Measurements from ENCODE around the gene UBE2Q2. TPM values are rescaled to one million over a fixed set of nuclear protein-coding genes. Genes with fewer than 3 reads are reported as not detected.
A peak's percentile ranks its signal among the peaks of the same experiment; 100 is the strongest.
"Not testable (repeated sequence)": the region's sequence is repeated elsewhere in the genome, so short reads cannot be mapped to it uniquely, and the experiment has no call there.

UBE2Q2 gene
- total RNA-seq, 1 experiment from 2014 or later = 23.1 TPM

DNA sequence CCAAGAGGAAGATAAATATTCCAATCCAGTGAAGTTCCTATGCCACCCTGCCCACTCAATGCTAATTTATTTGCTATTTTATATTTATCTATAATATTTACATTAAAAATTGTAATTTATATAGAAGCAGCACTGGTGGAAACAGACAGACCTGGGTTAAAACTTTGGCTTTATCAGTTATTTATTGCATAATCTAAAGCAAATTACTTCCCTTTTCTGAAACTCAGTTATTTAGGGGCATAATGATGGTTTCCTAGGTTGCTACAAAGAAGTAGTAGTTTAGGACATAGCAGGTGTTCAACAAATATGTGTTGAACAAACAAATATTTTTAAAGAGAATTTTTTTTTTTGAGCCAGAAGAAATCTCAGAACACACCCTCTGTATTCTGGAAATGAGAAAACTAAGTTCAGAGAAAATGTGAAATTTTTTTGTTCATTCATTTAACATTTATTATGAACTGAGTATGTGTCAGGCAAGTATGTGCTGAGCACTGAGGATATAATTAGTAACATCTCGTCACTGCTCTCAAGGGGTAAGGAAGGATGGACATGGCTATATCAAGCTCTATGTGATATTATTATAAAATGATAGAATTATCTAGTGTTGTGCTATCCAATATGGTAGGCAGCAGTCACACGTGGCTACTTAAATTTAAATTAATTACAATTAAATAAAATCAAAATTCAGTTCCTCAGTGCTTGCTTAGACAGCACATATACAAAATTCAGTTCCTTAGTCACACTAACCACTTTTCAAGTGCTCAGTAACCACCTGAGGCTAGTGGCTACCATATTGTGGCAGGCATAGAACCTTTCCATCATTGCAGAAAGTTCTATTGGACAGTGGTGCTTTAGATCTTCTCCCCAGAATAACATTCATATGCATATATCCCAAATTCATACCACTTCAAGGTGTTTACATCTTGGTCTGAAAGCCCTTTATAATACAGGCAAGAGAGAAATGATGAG lies 7.0 kb upstream of the UBE2Q2 start:
- no peaks in the 10 kb centered on the region for H3K27me3 ChIP-seq (ENCODE audit: control insufficient read depth, insufficient read depth, low read length)
- H3K36me3 ChIP-seq (replicated peaks; ENCODE audit: control insufficient read depth, insufficient read depth, low read length) = no peaks in the 10 kb centered on the region
- H3K4me3 ChIP-seq (ENCODE audit: insufficient read depth, low read depth, low read length) = no peak overlapping the region
- no peak for DNase-seq

DNA sequence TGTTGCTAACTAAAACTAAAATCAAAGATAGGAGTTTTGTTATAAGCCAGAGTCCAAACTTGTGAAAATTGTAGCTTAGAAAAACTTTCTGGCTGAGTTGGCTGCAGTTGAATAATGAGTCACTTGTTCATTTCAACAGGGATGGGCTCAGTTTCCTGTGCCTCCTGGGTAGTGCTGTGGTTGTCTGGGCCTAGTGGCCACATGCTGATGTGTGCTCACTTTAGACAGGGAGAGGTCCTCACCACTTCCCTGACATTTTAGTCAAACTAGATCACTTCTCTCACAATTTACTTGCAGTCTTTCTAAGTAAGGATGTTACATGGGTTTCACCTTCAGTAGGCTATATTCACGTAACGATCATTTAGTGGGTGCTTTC lies 6.3 kb upstream of the UBE2Q2 start:
- no peak for DNase-seq
- H3K36me3 ChIP-seq (replicated peaks; ENCODE audit: control insufficient read depth, insufficient read depth, low read length) = no peaks in the 10 kb centered on the region
- no peak overlapping the region for H3K4me3 ChIP-seq (ENCODE audit: insufficient read depth, low read depth, low read length)
- peaks cover 5% of the 10 kb centered on the region; the same call in 1 of the 2 replicates for H3K27me3 ChIP-seq (ENCODE audit: control insufficient read depth, insufficient read depth, low read length)

DNA sequence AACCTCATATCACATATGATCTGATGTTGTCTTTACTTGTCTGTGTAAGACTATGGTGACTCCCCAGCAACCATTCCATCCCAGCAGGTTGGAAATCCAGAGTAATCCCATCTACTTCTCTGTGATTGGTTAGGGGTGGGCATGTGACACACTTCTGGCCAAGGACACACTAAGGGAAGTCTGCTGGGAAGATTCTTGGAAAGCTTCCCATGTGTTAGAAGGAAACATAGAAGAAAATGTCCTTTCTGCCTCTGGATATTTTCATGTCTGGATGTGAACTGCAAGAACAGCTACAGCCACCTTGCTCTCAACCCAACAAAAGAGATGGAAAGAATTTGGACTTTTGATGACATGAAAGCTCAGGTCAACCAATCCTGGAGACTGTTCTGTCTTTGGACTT lies 2.6 kb upstream of the UBE2Q2 start:
- Histone ChIP-seq H3K4me3 (ENCODE audit: insufficient read depth, low read depth, low read length) (no peak overlapping the region), H3K27me3 (ENCODE audit: control insufficient read depth, insufficient read depth, low read length) (peaks cover 9% of the 10 kb centered on the region), H3K36me3 (replicated peaks; ENCODE audit: control insufficient read depth, insufficient read depth, low read length) (no peaks in the 10 kb centered on the region)
- DNase-seq = no peak

DNA sequence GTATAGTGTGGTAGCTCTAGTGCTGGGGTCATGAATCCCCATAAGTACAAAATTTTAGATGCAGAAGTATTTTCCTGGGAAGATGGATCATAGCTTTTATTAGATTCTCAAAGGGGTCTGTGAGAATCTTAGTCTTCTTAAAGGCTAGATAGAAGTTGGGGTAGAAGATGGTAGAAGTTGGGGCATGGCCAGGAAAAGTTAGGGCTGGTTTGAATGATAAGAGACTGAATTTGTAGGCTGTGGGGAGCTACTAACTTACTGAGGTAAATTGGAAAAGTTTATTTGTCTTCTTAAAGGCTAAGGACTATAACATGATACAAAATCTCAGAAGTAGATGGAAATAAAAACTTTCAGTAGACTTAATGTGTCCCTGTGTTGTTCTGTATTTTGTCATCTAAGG lies 1.6 kb upstream of the UBE2Q2 start:
- no peaks in the 10 kb centered on the region for H3K36me3 ChIP-seq (replicated peaks; ENCODE audit: control insufficient read depth, insufficient read depth, low read length)

DNA sequence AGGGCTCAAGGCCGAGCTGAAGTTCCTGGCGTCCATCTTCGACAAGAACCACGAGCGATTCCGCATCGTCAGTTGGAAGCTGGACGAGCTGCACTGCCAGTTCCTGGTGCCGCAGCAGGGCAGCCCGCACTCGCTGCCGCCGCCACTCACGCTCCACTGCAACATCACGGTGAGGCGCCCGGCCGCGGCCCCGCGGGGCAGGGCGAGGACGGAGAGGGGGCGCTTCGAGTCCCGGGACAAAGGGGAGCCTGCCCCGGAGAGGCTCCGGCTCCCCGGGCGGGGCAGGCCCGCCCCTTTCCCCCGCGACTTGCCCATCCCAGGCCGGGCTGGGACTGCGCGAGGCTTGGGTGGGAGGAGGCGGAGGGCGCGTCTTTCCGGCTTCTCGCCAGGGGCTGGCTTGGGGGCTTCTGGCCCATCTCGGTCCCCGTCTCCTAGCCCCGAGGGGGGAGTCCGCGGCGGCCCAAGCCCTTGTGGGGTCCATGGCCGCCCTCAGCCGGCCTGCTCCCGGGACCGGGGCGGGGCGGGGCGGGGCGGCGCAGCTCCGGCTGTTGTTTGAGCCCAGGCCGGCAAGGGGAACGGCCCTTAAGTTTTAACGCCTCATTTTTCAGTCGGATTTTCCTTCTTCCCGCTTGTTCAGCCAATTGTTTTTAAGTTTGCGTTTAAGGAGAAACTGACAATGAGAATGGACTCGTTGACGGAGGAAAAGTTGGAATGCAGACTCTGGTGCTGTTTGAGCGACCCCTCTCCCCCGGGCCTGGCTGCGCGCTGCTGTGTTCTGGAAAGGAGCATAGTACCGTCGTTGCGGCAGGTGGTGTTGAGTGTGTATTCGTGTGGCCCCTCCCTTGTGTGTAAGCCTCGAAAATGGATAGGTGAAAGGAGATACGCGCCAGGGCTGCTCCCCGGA lies 683 bp downstream of the UBE2Q2 start:
- Histone ChIP-seq H3K27me3 (ENCODE audit: control insufficient read depth, insufficient read depth, low read length) (peaks cover 9% of the 10 kb centered on the region), H3K36me3 (replicated peaks; ENCODE audit: control insufficient read depth, insufficient read depth, low read length) (no peaks in the 10 kb centered on the region), H3K4me3 (ENCODE audit: insufficient read depth, low read depth, low read length) (peak overlapping the region; percentile 91)
- peak; percentile 86 for DNase-seq

More for the DNA sequence above, 1.6 kb upstream of the UBE2Q2 start:
- no peak for DNase-seq
- no peak overlapping the region for H3K4me3 ChIP-seq (ENCODE audit: insufficient read depth, low read depth, low read length)
- peaks cover 9% of the 10 kb centered on the region for H3K27me3 ChIP-seq (ENCODE audit: control insufficient read depth, insufficient read depth, low read length)

DNA sequence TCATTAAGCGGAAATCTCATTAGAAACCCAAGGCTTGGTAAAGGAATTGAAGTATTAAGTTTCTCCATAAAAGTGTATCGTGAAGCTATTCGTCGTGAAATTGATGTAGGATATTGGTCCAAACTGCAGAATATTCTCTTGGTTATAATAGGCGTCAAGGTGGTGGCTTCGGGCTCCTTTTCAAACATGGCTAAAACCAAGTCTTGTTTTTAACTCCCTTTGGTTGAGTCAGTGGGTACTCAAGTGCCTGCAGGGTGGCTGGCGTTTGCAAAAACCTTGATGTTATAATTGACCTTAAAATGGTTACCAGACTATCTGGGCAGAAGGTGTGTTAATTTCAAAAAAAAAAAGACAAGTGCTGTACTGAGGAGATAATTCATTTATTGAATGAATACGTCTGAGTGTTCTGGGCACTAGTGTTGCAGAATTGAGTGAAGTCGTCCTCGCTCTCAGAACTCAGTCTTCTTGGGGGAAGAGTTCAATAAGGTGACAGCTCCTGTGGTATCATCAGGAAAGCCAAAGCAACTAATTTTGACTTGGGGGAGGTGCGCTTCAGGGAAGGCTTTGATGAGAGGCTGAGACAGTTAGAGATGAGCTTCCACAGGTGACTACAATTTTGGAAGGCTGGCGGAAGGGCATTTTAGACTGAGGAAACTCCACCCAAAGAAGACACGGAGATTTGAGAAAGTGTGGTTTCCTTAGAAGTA lies 1.5 kb downstream of the UBE2Q2 start:
- no peak for DNase-seq
- Histone ChIP-seq H3K4me3 (ENCODE audit: insufficient read depth, low read depth, low read length) (peak overlapping the region; percentile 91), H3K36me3 (replicated peaks; ENCODE audit: control insufficient read depth, insufficient read depth, low read length) (no peaks in the 10 kb centered on the region), H3K27me3 (ENCODE audit: control insufficient read depth, insufficient read depth, low read length) (peaks cover 9% of the 10 kb centered on the region)

DNA sequence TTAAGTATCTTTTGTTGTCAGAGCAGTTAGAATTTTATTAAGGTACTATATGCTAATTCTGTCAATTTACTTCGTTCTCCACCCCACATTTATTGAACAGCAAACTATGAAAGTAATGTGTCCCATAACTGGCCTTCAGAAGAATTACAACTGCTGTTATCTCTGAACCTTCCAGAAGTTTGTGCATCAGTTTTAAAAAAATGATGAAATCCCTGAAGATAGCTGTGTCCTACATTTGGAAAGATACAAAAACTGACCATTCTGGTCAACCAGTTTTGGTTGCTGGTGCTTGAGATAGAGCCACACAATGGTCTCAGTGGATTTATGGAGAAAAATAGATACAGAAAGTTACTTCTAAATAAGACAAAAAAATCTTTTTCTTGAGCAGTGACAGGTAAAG lies 5.9 kb downstream of the UBE2Q2 start:
- Histone ChIP-seq H3K4me3 (ENCODE audit: insufficient read depth, low read depth, low read length) (no peak overlapping the region), H3K27me3 (ENCODE audit: control insufficient read depth, insufficient read depth, low read length) (no peaks in the 10 kb centered on the region), H3K36me3 (replicated peaks; ENCODE audit: control insufficient read depth, insufficient read depth, low read length) (no peaks in the 10 kb centered on the region)
- no peak for DNase-seq

DNA sequence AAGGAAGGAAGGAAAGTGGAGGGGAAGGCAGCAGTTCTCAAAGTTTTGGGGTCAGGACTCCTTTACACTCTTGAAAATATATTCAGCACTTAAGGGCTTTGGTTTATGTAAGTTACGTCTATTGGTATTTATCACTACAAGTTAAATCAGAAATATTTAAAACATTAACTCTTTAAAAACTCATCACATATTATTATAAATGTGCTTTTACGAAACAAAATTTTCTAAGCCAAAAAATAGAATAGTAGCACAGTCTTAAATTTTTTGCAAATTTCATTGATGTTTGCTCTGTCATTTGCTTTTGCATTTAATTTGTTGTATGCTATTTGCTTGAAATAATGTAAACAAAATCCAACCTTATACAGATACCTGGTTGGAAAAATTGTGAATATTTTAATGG lies 7.5 kb downstream of the UBE2Q2 start:
- peaks cover under 1% of the 10 kb centered on the region; the same call in 1 of the 2 replicates for H3K36me3 ChIP-seq (replicated peaks; ENCODE audit: control insufficient read depth, insufficient read depth, low read length)
- no peak overlapping the region for H3K4me3 ChIP-seq (ENCODE audit: insufficient read depth, low read depth, low read length)
- H3K27me3 ChIP-seq (ENCODE audit: control insufficient read depth, insufficient read depth, low read length) = no peaks in the 10 kb centered on the region
- DNase-seq = no peak

DNA sequence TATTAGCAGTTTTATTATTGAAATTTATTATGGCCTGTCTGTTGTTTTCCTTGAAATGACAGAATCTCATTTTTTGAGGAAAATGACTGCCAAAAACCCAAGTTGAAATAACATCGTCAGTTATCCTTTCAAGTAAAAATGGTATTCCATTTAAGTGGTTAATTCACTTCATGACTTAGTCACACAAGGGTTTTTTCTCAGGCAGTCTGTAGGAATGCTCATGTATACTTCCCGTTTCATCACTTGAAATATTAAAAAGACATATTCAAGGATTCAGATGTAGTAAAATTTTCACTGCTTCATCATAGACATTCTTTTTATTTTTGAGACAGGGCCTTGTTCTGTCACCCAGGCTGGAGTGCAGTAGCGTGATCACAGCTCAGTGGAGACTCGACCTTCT lies 8.3 kb downstream of the UBE2Q2 start:
- H3K36me3 ChIP-seq (replicated peaks; ENCODE audit: control insufficient read depth, insufficient read depth, low read length); H3K4me3 ChIP-seq (ENCODE audit: insufficient read depth, low read depth, low read length); DNase-seq; H3K27me3 ChIP-seq (ENCODE audit: control insufficient read depth, insufficient read depth, low read length): not testable (repeated sequence)

DNA sequence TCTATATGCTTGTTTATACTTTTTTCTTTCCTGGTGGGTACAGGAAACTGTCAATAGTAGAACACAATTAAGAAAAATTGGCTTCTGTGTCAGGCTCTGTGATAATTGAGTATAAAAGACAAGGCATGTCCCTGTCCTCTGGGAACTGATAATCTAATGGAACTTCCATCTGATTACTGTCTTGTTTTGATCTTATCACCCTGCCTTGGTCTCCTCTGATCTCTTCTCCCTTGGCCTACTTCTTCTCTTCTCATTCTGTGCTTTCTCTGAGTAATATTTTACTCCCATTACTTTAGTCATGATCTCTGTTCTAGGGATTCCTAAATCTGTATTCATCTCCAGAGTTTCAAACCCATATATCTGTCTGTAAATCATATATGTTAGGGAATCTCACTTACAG lies 14.6 kb downstream of the UBE2Q2 start:
- H3K4me3 ChIP-seq (ENCODE audit: insufficient read depth, low read depth, low read length) = no peak overlapping the region
- peaks cover 7% of the 10 kb centered on the region for H3K36me3 ChIP-seq (replicated peaks; ENCODE audit: control insufficient read depth, insufficient read depth, low read length)
- DNase-seq = no peak
- no peaks in the 10 kb centered on the region for H3K27me3 ChIP-seq (ENCODE audit: control insufficient read depth, insufficient read depth, low read length)

DNA sequence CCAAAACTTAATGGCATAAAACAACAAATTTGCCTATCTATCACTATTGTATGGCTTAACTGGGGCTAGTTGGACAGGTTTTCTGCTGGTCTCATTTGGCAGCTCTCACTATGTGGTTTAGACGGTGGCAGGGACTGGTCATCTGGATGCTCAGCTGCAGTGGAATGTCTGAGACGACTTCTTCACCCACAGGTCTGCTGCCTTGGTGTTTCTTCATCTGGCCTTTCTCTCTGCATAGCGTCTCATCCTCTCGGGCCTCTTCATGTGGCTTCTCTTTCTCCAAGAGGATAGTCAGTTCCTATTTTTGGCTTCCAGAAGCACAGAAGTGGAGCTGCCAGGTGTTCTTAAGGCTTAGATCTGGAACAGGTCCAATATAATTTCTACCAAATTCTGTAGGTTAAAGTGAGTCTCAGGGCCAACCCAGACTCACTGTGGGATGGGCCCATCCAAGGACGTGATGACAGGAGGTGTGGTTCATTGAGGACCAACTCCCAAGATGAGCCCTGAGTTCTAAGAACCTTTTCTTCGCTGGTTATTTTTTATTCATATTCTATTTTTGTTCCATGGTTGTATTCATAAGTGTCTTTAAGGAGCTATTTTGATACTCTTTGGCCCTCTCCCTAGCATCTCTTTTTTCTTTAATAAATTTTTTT lies 18.6 kb downstream of the UBE2Q2 start:
- Histone ChIP-seq H3K4me3 (ENCODE audit: insufficient read depth, low read depth, low read length) (no peak overlapping the region), H3K27me3 (ENCODE audit: control insufficient read depth, insufficient read depth, low read length) (no peaks in the 10 kb centered on the region), H3K36me3 (replicated peaks; ENCODE audit: control insufficient read depth, insufficient read depth, low read length) (peaks cover 4% of the 10 kb centered on the region)
- no peak for DNase-seq

DNA sequence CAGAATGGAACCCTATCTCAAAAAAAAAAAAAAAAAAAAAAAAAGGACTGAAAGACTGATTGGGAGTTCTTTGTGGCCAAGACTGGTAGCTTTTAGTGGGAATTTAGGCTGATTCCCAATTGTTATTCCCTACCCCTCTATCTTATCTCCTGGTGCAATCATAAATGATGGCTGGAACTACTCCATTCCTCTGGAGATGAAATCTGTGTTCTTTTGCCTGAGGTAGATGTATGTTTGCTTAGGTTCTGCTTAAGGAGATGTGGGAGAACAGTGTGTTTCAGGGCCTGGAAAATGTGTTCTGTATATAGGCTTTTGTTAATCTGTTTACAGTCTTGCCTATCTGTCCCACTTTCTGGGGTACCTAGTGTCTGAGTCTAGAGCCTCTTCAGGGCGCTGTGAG lies 19.5 kb downstream of the UBE2Q2 start:
- DNase-seq = no peak
- Histone ChIP-seq H3K27me3 (ENCODE audit: control insufficient read depth, insufficient read depth, low read length) (no peaks in the 10 kb centered on the region), H3K36me3 (replicated peaks; ENCODE audit: control insufficient read depth, insufficient read depth, low read length) (peaks cover 2% of the 10 kb centered on the region), H3K4me3 (ENCODE audit: insufficient read depth, low read depth, low read length) (no peak overlapping the region)

DNA sequence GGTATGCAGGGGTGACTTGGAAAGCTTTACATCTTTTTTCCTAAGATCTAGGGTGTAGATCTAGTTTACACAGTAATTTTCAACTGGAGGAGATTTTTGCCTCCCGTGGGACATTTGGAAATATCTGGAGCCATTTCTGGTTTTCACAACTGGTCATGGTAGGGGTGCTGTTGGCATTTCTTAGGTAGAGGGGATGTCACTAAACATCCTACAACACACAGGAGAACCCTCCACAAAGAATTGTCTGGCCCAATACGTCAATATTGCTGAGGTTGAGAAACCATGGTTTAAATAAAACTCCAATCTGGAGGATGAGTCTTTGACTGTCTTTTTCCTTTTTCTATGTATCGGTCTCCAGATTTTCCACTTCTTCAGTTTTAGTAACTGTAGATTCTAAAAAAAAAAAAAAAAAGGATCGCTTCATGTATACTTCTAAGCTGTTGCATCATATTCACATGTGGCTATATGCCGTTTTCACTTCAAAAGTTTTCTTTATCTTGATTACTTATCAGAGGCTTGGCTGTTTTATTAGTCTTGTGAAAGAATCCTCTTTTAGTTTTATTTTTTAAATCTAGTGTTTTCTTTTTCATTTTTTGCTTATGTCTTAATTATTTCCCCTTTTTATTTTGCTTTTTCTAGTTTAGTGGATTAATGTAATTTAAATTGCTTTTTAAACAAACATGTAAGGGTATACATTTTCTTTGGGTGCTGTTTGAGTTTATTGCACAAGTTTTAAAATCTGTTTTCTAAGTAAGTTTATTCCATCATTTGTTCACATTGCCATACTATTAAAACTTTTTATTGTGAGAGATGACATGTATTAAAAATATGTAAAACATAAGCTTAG lies 21.2 kb downstream of the UBE2Q2 start:
- Histone ChIP-seq H3K36me3 (replicated peaks; ENCODE audit: control insufficient read depth, insufficient read depth, low read length) (peaks cover 2% of the 10 kb centered on the region), H3K27me3 (ENCODE audit: control insufficient read depth, insufficient read depth, low read length) (no peaks in the 10 kb centered on the region), H3K4me3 (ENCODE audit: insufficient read depth, low read depth, low read length) (no peak overlapping the region)
- DNase-seq = no peak

Measured in H7 (cell line).